Stimulated activated CD4-positive, alpha-beta T cell treated with anti-CD3 and anti-CD28 coated beads, TNF-alpha, amount 100 ng/mL, for 1 hour (primary cell): Measurements from ENCODE around the gene SRSF4.
"Not testable (repeated sequence)": the region's sequence is repeated elsewhere in the genome, so short reads cannot be mapped to it uniquely, and the experiment has no call there.

ENCODE experiments used
- DNase-seq, 3 donors: peaks; one replicate each; pipeline ENCODE4 v3.0.0-alpha.2; 2020; ENCODE audit warnings: low read depth in 3 of 3, low spot score in 1 of 3

Gene SRSF4

GRCh38 chr1:29181413-29182225 is at the start of gene SRSF4:
Gene SRSF4, minus strand, starts transcription at chr1:29181900. Its CDS starts 148 bp downstream, at chr1:29181752.
- DNase-seq = peak; percentile 95 to 98 (median 98)

GRCh38 chr1:29230553-29231378 is 49.1 kb upstream of the SRSF4 start, which contains the start of gene MECR:
Gene MECR, minus strand, starts transcription at chr1:29230934. Its CDS starts 28 bp downstream, at chr1:29230906.
- peak; percentile 80 to 97 (median 87) for DNase-seq

GRCh38 chr1:29230204-29230552 is 48.5 kb upstream of the SRSF4 start:
- no peak for DNase-seq

GRCh38 chr1:29227511-29227910 is 45.8 kb upstream of the SRSF4 start:
- DNase-seq = no peak

- no peak for DNase-seq
Measured at GRCh38 chr1:29225361-29225760, 43.7 kb upstream of the SRSF4 start.

GRCh38 chr1:29224356-29224837 is 42.7 kb upstream of the SRSF4 start:
- no peak for DNase-seq

GRCh38 chr1:29223521-29223920 is 41.8 kb upstream of the SRSF4 start:
- DNase-seq = no peak

GRCh38 chr1:29222686-29223085 is 41.0 kb upstream of the SRSF4 start:
- no peak for DNase-seq

- DNase-seq = not testable (repeated sequence)
Measured at GRCh38 chr1:29222260-29222659, 40.6 kb upstream of the SRSF4 start.

- no peak for DNase-seq
Measured at GRCh38 chr1:29221296-29221695, 39.6 kb upstream of the SRSF4 start.

GRCh38 chr1:29218223-29218622 is 36.5 kb upstream of the SRSF4 start:
- no peak for DNase-seq

- DNase-seq = no peak
Measured at GRCh38 chr1:29217633-29218032, 35.9 kb upstream of the SRSF4 start.

- DNase-seq = no peak
Measured at GRCh38 chr1:29213055-29213454, 31.4 kb upstream of the SRSF4 start.

- DNase-seq = no peak
Measured at GRCh38 chr1:29211086-29212030, 29.7 kb upstream of the SRSF4 start.

- DNase-seq = no peak
Measured at GRCh38 chr1:29210278-29211085, 28.8 kb upstream of the SRSF4 start.

GRCh38 chr1:29209173-29209572 is 27.5 kb upstream of the SRSF4 start:
- no peak for DNase-seq

GRCh38 chr1:29208442-29208841 is 26.7 kb upstream of the SRSF4 start:
- no peak for DNase-seq

GRCh38 chr1:29202584-29203340 is 21.1 kb upstream of the SRSF4 start:
- DNase-seq = peak; percentile 71 to 89 (median 77)

GRCh38 chr1:29202053-29202452 is 20.4 kb upstream of the SRSF4 start:
- no peak for DNase-seq
